CD8-positive, alpha-beta memory T cell (primary cell): Measurements from ENCODE around the gene SCAF11. TPM values are rescaled to one million over a fixed set of nuclear protein-coding genes. Genes with fewer than 3 reads are reported as not detected.

Experiments
- CTCF ChIA-PET: fragments of 350-600 bp; sonication (Branson Sonifier 250); formaldehyde crosslinking; loops from one replicate; lab custom pipeline; 2021; ENCODE audit warnings: antibody characterized with exemption; lab: Charles Lee
- POLR2A ChIA-PET: fragments of 350-600 bp; sonication (Branson Sonifier 250); formaldehyde crosslinking; loops from one replicate; lab custom pipeline; 2021; ENCODE audit warnings: antibody characterized with exemption; lab: Charles Lee
- DNase-seq, 5 donors: peaks; one replicate each; pipeline versions ENCODE4 v3.0.0 to v3.0.0-alpha.2; 2020 to 2022; ENCODE audit warnings: mixed read lengths in 1 of 5
- H3K27ac ChIP-seq: one replicate; pipeline ENCODE4 v1.7.0; 2013; ENCODE audit warnings: low read depth, mild to moderate bottlenecking, low read length, moderate library complexity
- H3K27me3 ChIP-seq: 2 replicates; pipeline ENCODE4 v1.7.0; 2013; ENCODE audit warnings: low read length, mild to moderate bottlenecking; ENCODE audit not compliant: insufficient read depth, poor library complexity, severe bottlenecking
- H3K36me3 ChIP-seq: 2 replicates; pipeline ENCODE4 v1.7.0; 2013; ENCODE audit warnings: mild to moderate bottlenecking, low read length, moderate library complexity; ENCODE audit not compliant: insufficient read depth
- H3K4me1 ChIP-seq: 2 replicates; pipeline ENCODE4 v1.7.0; 2013; ENCODE audit warnings: mild to moderate bottlenecking, low read length, moderate library complexity; ENCODE audit not compliant: insufficient read depth
- H3K4me3 ChIP-seq: 2 replicates; pipeline ENCODE4 v1.7.0; 2013; ENCODE audit warnings: mild to moderate bottlenecking, low read length
- H3K9me3 ChIP-seq: 2 replicates; pipeline ENCODE4 v1.7.0; 2013; ENCODE audit warnings: mild to moderate bottlenecking, low read length
- H3K27ac Mint-ChIP-seq, 8 donors: one replicate each; pipeline ENCODE4 v1.8.0; 2020 to 2021; ENCODE audit warnings: mixed read lengths in 8 of 8, mild to moderate bottlenecking in 6 of 8, inconsistent platforms in 3 of 8, moderate library complexity in 3 of 8
- H3K27me3 Mint-ChIP-seq, 2 donors: one replicate each; pipeline ENCODE4 v1.8.0; 2020 to 2021; ENCODE audit warnings: mixed read lengths in 2 of 2, mild to moderate bottlenecking in 1 of 2, moderate library complexity in 1 of 2
- H3K36me3 Mint-ChIP-seq, 3 donors: one replicate each; pipeline ENCODE4 v1.8.0; 2020 to 2021; ENCODE audit warnings: mixed read lengths in 3 of 3, inconsistent platforms in 1 of 3, mild to moderate bottlenecking in 1 of 3
- H3K4me1 Mint-ChIP-seq, 3 donors: one replicate each; pipeline ENCODE4 v1.8.0; 2020 to 2021; ENCODE audit warnings: mixed read lengths in 3 of 3, inconsistent platforms in 1 of 3, mild to moderate bottlenecking in 1 of 3
- H3K4me3 Mint-ChIP-seq, 7 donors: one replicate each; pipeline ENCODE4 v1.8.0; 2020 to 2021; ENCODE audit warnings: mixed read lengths in 7 of 7, mild to moderate bottlenecking in 6 of 7, moderate library complexity in 4 of 7, inconsistent platforms in 2 of 7
- H3K9me3 Mint-ChIP-seq, 5 donors: one replicate each; pipeline ENCODE4 v1.8.0; 2020 to 2022; ENCODE audit warnings: mixed read lengths in 5 of 5, mild to moderate bottlenecking in 3 of 5, moderate library complexity in 2 of 5, inconsistent platforms in 1 of 5
- polyA plus RNA-seq: library from polyadenylated mRNA; unstranded; fragments of 300-500 nt; fragmentation: Illumina TruSeq; gene quantifications from one replicate; pipeline ENCODE4 v1.2.3, GENCODE V29; 2021
- total RNA-seq, 2 experiments: library from RNA; stranded (reverse); gene quantifications; one replicate each; pipeline ENCODE4 v1.2.3, GENCODE V29; 2021

The SCAF11 gene
- total and polyA plus RNA-seq, 3 experiments from 2014 or later: 114 to 125 (median 119) TPM

DNA sequence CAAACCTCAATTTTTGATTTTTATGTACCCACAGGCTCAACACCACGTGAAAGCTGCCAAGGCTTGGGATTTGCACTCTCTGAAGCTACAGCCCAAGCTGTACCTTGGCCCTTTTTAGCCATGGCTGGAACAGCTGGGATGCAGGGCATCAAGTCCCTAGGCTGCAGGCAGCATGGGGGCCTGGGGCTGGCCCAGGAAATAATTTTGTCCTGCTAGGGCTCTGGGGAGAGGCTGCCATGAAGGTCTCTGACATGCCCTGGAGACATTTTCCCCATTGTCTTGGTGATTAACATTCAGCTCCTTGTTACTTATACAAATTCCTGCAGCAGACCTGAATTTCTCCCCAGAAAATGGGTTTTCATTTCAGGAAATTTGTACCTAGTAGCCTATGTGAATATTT, 103.7 kb downstream of the SCAF11 start:
- peaks cover 5% of the 10 kb centered on the region for H3K4me1 ChIP-seq
- H3K27ac Mint-ChIP-seq: no peak overlapping the region
- peaks cover 10 to 21% (median 10%) of the 10 kb centered on the region in 3 donors for H3K4me1 Mint-ChIP-seq
- H3K4me3 Mint-ChIP-seq: no peak overlapping the region
- no peak overlapping the region for H3K27ac ChIP-seq
- H3K27me3 ChIP-seq: no peaks in the 10 kb centered on the region
- no peak for DNase-seq
- no peak overlapping the region for H3K4me3 ChIP-seq
- ChIA-PET POLR2A (no interaction called here), CTCF (no interaction called here)
- no peaks in the 10 kb centered on the region for H3K9me3 ChIP-seq
- peaks cover 0 to 2% (median 0%) of the 10 kb centered on the region in 5 donors for H3K9me3 Mint-ChIP-seq
- peaks cover 7% of the 10 kb centered on the region for H3K36me3 ChIP-seq
- H3K36me3 Mint-ChIP-seq: peaks cover 22 to 55% (median 33%) of the 10 kb centered on the region in 3 donors
- no peaks in the 10 kb centered on the region for H3K27me3 Mint-ChIP-seq

DNA sequence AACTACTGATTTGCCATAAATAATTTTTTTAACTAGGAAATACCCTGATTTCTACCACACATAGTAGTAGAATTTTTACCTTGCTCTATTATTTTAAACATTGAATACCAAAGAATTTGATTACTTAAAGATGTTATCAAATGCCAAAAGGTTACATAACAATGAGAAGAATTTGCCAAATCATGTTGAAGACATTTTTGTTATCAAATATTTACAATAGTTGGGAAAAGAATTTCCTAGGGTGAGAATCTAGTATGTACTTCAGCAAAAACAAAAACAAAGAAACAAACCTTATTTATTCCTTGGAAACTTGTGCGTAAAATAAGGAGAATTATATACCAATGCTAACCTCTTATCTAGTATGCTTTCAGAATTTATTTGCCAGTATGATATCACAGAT, 107.2 kb downstream of the SCAF11 start:
- H3K36me3 ChIP-seq: peaks cover 7% of the 10 kb centered on the region
- DNase-seq: no peak
- POLR2A ChIA-PET: no interaction called here
- H3K4me1 Mint-ChIP-seq: peaks cover 34 to 45% (median 36%) of the 10 kb centered on the region in 3 donors
- no peak overlapping the region for H3K27ac Mint-ChIP-seq
- H3K4me1 ChIP-seq: peaks cover 14% of the 10 kb centered on the region
- no peaks in the 10 kb centered on the region for H3K27me3 ChIP-seq
- no peak overlapping the region for H3K4me3 ChIP-seq
- peaks cover 30 to 73% (median 36%) of the 10 kb centered on the region in 3 donors for H3K36me3 Mint-ChIP-seq
- no peaks in the 10 kb centered on the region for H3K9me3 ChIP-seq
- H3K9me3 Mint-ChIP-seq: peaks cover 0 to 2% (median 0%) of the 10 kb centered on the region in 5 donors
- no peak overlapping the region for H3K4me3 Mint-ChIP-seq
- H3K27me3 Mint-ChIP-seq: no peaks in the 10 kb centered on the region
- H3K27ac ChIP-seq: no peak overlapping the region
- CTCF ChIA-PET: no interaction called here

DNA sequence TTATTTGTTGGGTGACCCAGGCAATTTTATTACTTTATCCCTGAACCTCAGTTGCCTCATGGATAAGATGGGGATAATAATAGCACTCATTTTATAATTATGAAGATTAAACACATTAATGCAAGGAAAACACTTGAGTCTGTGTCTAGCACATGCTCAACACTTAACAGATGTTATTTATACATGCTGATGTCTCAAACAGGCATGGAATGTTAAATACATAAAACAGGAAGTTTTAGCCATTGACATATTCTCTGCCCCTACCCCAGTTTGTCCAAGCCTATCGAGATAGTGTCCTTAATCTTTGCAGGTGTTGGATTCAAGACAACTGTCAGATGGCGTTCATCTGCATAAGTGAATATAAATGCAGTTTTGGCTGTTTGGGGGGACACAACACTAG, 109.8 kb downstream of the SCAF11 start:
- Histone ChIP-seq H3K9me3 (no peaks in the 10 kb centered on the region), H3K4me3 (no peak overlapping the region), H3K36me3 (peaks cover 6% of the 10 kb centered on the region), H3K4me1 (peaks cover 19% of the 10 kb centered on the region), H3K27ac (no peak overlapping the region), H3K27me3 (no peaks in the 10 kb centered on the region)
- POLR2A ChIA-PET: no interaction called here
- no peaks in the 10 kb centered on the region for H3K27me3 Mint-ChIP-seq
- H3K27ac Mint-ChIP-seq: peak overlapping the region in 5 of 8 donors; percentile 56 to 85 (median 64)
- DNase-seq: no peak
- peaks cover 32 to 71% (median 34%) of the 10 kb centered on the region in 3 donors for H3K36me3 Mint-ChIP-seq
- H3K9me3 Mint-ChIP-seq: peaks cover 0 to 2% (median 0%) of the 10 kb centered on the region in 5 donors
- peaks cover 47 to 63% (median 55%) of the 10 kb centered on the region in 3 donors for H3K4me1 Mint-ChIP-seq
- no peak overlapping the region for H3K4me3 Mint-ChIP-seq
- CTCF ChIA-PET: no interaction called here

DNA sequence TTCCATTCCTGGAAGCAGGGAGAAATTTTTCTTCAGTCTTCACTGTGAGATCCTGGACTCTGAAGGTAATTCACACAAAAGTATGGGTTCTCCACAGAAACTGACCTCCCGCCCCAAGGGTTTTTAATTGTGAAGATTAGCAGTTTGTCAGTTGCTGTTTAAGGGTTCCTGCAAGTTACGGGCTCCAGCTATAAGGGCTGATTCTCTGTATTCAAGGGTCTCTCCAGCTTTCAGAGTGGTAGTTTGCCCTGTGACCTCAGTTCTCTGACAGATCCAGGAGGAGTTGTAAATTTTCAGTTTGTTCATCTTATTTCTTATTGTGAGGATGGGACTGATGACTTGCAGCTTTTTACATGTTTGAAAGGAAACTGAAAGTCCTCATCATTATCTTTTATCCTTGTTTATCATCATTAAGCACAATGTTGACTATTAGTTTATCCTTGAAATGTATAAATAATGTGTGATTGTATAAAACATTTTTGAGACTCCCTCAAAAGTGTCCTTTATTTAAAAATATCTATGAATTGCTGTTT, 110.9 kb downstream of the SCAF11 start:
- H3K27me3 Mint-ChIP-seq: no peaks in the 10 kb centered on the region
- H3K9me3 ChIP-seq: no peaks in the 10 kb centered on the region
- POLR2A ChIA-PET: no interaction called here
- no peak for DNase-seq
- no peaks in the 10 kb centered on the region for H3K9me3 Mint-ChIP-seq
- peaks cover 47 to 68% (median 56%) of the 10 kb centered on the region in 3 donors for H3K4me1 Mint-ChIP-seq
- CTCF ChIA-PET: no interaction called here
- H3K36me3 ChIP-seq: peaks cover 11% of the 10 kb centered on the region
- H3K36me3 Mint-ChIP-seq: peaks cover 30 to 73% (median 34%) of the 10 kb centered on the region in 3 donors
- H3K4me1 ChIP-seq: peaks cover 19% of the 10 kb centered on the region
- peak overlapping the region; percentile 51 to 93 (median 70) for H3K27ac Mint-ChIP-seq
- H3K4me3 Mint-ChIP-seq: peak overlapping the region in 6 of 7 donors; percentile 16 to 80 (median 42)
- H3K4me3 ChIP-seq: no peak overlapping the region
- H3K27ac ChIP-seq: peak overlapping the region; percentile 49
- H3K27me3 ChIP-seq: no peaks in the 10 kb centered on the region

DNA sequence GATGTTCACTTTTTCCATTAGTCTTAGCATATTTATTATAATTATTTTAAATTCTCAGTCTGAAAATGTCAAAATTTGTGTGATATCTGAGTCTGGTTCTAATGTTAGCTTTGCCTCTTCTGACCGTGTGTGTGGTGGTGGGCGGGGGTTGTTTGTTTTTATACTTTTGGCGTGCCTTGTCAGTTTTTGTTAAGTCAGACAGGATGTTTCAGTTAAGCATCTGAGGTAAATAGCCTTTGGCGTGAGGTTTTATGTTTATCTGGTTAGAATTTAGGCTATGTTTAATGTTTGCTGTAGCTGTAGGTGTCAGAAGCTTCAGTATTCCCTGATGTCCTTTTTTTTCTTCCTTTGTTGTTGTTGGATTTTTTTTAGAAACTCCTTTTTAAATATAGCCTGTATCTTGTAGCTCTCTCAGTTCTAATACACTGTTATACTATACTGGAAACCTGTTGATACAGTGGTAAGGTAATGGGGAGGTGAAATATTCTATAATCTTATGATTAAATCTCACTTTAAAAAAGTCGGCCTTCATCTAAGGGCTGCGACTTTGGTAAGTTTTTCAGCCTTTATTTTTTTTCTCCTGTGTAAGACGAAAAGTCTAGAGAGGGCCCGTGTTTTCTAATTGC, 111.6 kb downstream of the SCAF11 start:
- peak in 4 of 5 donors; percentile 4 to 58 (median 18) for DNase-seq
- peaks cover 13% of the 10 kb centered on the region for H3K36me3 ChIP-seq
- H3K9me3 ChIP-seq: no peaks in the 10 kb centered on the region
- peaks cover 47 to 69% (median 56%) of the 10 kb centered on the region in 3 donors for H3K4me1 Mint-ChIP-seq
- H3K27me3 ChIP-seq: no peaks in the 10 kb centered on the region
- H3K4me3 Mint-ChIP-seq: peak overlapping the region in 6 of 7 donors; percentile 16 to 80 (median 48)
- no peaks in the 10 kb centered on the region for H3K27me3 Mint-ChIP-seq
- peak overlapping the region; percentile 49 for H3K27ac ChIP-seq
- H3K9me3 Mint-ChIP-seq: no peaks in the 10 kb centered on the region
- POLR2A ChIA-PET: interaction anchor here (0.5 kb wide), 1 partner anchor 15 kb away, joined by 3 read pairs; no protein-coding TSS in a partner anchor
- H3K36me3 Mint-ChIP-seq: peaks cover 32 to 74% (median 36%) of the 10 kb centered on the region in 3 donors
- H3K4me3 ChIP-seq: no peak overlapping the region
- H3K27ac Mint-ChIP-seq: peak overlapping the region; percentile 39 to 93 (median 70)
- CTCF ChIA-PET: no interaction called here
- peaks cover 19% of the 10 kb centered on the region for H3K4me1 ChIP-seq

DNA sequence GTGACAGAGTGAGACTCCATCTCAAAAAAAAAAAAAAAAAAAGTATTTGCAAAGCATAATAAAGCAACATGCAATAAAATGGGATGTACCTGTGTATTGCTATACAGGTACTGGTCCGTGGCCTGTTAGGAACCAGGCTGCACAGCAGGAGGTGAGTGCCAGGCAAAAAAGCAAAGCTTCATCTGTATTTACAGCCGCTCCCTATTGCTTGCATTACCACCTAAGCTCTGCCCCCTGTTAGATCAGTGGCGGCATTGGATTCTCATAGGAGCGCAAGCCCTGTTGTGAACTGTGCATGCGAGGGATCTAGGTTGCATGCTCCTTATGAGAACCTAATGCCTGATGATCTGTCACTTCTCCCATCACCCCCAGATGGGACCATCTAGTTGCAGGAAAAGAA, 113.3 kb downstream of the SCAF11 start:
- no peaks in the 10 kb centered on the region for H3K9me3 ChIP-seq
- Mint-ChIP-seq H3K27me3 (no peaks in the 10 kb centered on the region), H3K4me3 (no peak overlapping the region), H3K4me1 (peaks cover 49 to 78% (median 68%) of the 10 kb centered on the region in 3 donors), H3K36me3 (peaks cover 20 to 73% (median 38%) of the 10 kb centered on the region in 3 donors), H3K9me3 (no peaks in the 10 kb centered on the region), H3K27ac (peak overlapping the region in 1 of 8 donors; percentile 52)
- peaks cover 19% of the 10 kb centered on the region for H3K4me1 ChIP-seq
- H3K4me3 ChIP-seq: no peak overlapping the region
- peaks cover 21% of the 10 kb centered on the region for H3K36me3 ChIP-seq
- ChIA-PET POLR2A (no interaction called here), CTCF (no interaction called here)
- DNase-seq: no peak
- H3K27me3 ChIP-seq: no peaks in the 10 kb centered on the region
- H3K27ac ChIP-seq: no peak overlapping the region

DNA sequence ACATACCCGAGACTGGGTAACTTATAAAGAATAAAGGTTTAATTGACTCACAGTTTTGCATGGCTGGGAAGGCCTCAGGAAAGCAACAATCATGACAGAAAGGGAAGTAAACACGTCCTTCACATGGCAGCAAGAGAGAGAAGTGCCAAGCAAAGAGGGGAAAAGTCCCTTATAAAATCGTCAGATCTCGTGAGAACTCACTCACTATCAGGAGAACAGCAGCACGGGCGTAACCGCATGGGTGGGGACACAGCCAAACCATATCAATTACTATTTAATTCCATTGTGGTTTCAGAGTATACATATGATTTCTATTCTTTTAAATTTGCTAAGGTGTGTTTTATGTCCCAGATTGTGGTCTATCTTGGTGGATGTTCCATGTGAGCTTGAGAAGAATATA, 117.9 kb downstream of the SCAF11 start:
- Mint-ChIP-seq H3K4me1 (peaks cover 21 to 50% (median 44%) of the 10 kb centered on the region in 3 donors), H3K4me3 (no peak overlapping the region), H3K9me3 (no peaks in the 10 kb centered on the region), H3K27ac (peak overlapping the region in 2 of 8 donors; percentile 25 to 33), H3K36me3 (peaks cover 16 to 72% (median 39%) of the 10 kb centered on the region in 3 donors), H3K27me3 (peaks cover 0 to 1% of the 10 kb centered on the region in 2 donors)
- DNase-seq: no peak
- H3K9me3 ChIP-seq: no peaks in the 10 kb centered on the region
- no peaks in the 10 kb centered on the region for H3K27me3 ChIP-seq
- ChIA-PET CTCF (no interaction called here), POLR2A (no interaction called here)
- no peak overlapping the region for H3K27ac ChIP-seq
- peaks cover 21% of the 10 kb centered on the region for H3K36me3 ChIP-seq
- no peaks in the 10 kb centered on the region for H3K4me1 ChIP-seq
- H3K4me3 ChIP-seq: no peak overlapping the region
